GM21528 (cell line): Measurements from ENCODE around the gene PIBF1.
"Not testable (repeated sequence)": the region's sequence is repeated elsewhere in the genome, so short reads cannot be mapped to it uniquely, and the experiment has no call there.

Experiments used
- ATAC-seq: cut with Tn5 transposase; IDR thresholded peaks from one replicate; pipeline ENCODE4 v1.9.1; 2021; ENCODE audit warnings: mild to moderate bottlenecking, moderate library complexity; ENCODE audit not compliant: unreplicated experiment, low FRiP score

PIBF1 gene

GRCh38 chr13:72901546-72901945 is 119.6 kb downstream of the PIBF1 start:
- ATAC-seq: not testable (repeated sequence)

GRCh38 chr13:72908416-72908815 is 126.5 kb downstream of the PIBF1 start:
- no peak for ATAC-seq

- ATAC-seq: no peak
These were observed 130.0 kb downstream of the PIBF1 start for GRCh38 chr13:72911981-72912380.

GRCh38 chr13:72920097-72920496 is 138.2 kb downstream of the PIBF1 start:
- no peak for ATAC-seq

- no peak for ATAC-seq
These were observed 149.4 kb downstream of the PIBF1 start for GRCh38 chr13:72931311-72931710.

GRCh38 chr13:72932250-72932649 is 150.3 kb downstream of the PIBF1 start:
- ATAC-seq: no peak

- not testable (repeated sequence) for ATAC-seq
These were observed 164.3 kb downstream of the PIBF1 start for GRCh38 chr13:72946267-72946666.

- no peak for ATAC-seq
These were observed 170.7 kb downstream of the PIBF1 start for GRCh38 chr13:72952529-72953141.

GRCh38 chr13:72953391-72953965 is 171.5 kb downstream of the PIBF1 start:
- no peak for ATAC-seq

- no peak for ATAC-seq
These were observed 177.7 kb downstream of the PIBF1 start for GRCh38 chr13:72959643-72960042.

GRCh38 chr13:72960114-72960513 is 178.2 kb downstream of the PIBF1 start:
- ATAC-seq: no peak

- no peak for ATAC-seq
These were observed 178.6 kb downstream of the PIBF1 start for GRCh38 chr13:72960541-72960940.

GRCh38 chr13:72963762-72964161 is 181.8 kb downstream of the PIBF1 start:
- ATAC-seq: no peak

- ATAC-seq: no peak
These were observed 188.5 kb downstream of the PIBF1 start for GRCh38 chr13:72970301-72970880.

- ATAC-seq: no peak
These were observed 189.0 kb downstream of the PIBF1 start for GRCh38 chr13:72970956-72971355.

- ATAC-seq: no peak
These were observed 191.3 kb downstream of the PIBF1 start for GRCh38 chr13:72973234-72973633.

GRCh38 chr13:72983085-72983768 is 201.3 kb downstream of the PIBF1 start:
- no peak for ATAC-seq

GRCh38 chr13:72985610-72986009 is 203.7 kb downstream of the PIBF1 start:
- ATAC-seq: no peak

- no peak for ATAC-seq
These were observed 204.3 kb downstream of the PIBF1 start for GRCh38 chr13:72986197-72986596.

- no peak for ATAC-seq
These were observed 209.0 kb downstream of the PIBF1 start for GRCh38 chr13:72990953-72991352.

- ATAC-seq: no peak
These were observed 216.1 kb downstream of the PIBF1 start for GRCh38 chr13:72998012-72998411.
